ENCODE data around the gene CCL27.

The CCL27 gene

DNA sequence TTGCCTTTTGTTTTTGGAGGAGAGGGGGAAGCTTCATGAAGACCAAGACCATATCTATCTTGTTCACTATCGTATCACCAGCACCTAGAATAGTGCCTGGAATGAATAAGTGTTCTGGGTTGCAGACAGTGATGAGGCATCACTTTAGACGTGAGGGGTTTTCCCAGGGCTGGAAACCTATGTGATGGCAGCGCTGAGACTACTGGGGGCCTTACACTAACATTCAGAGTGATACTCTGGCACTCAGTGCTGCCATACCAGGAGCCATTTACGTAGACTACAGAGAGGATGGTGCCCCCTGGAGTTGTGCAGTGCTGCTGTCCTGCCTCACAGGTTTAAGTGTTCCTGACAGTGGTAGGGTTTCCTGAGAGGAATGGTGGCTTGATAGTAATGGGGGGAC lies 21.7 kb upstream of the CCL27 start:
- no peak for DNase-seq

DNA sequence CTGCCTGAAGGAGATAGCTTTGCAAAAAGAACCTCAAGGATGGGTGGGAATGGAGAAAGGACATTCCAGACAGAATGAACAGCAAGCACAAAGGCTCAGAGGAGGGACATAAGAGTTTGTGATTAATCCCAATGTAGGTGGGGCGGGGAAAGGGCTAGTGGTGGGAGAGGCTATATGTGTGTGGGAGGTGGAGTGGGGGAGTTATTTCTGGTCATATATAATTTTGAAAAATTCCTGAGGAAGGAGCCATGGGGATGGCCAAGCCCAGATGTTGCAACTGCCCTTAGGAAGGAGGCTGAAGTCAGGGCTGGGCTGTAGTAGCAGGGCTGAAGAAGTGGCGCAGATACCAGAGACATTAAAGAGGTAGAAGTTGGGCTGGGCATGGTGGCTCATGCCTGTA lies 13.4 kb upstream of the CCL27 start:
- no peak for DNase-seq

DNA sequence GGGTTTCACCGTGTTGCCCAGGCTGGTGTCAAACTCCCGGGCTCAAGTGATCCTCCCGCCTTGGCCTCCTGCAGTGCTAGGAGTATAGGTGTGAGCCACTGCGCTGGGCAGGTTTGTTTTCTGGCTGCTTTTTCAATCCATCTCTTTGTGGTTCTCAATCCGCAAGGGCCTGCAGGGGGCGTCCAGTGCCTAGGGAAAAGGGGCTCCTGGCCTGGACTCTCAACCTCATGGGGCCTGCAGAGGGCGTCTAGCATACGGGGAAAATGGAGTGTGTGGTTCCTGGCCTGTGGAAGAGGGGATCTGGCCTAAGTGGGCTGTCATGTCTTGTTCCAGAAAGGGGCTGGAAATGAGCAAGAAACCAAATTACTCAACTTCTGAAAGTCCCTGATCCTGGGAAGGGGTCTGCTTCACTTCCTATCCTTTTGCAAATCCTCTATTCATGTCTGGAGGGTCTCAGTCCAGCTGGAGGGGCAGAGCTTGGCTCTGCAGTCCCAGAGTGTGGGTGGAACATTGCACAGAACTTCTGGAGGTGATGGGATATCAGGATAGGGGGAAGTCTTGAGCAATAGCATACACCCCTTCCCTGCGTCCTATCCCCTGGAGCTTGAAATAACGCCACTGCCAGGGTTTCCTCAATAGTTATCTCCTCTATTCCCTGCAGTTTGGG lies 12.7 kb upstream of the CCL27 start:
- peak; percentile 93 for DNase-seq

DNA sequence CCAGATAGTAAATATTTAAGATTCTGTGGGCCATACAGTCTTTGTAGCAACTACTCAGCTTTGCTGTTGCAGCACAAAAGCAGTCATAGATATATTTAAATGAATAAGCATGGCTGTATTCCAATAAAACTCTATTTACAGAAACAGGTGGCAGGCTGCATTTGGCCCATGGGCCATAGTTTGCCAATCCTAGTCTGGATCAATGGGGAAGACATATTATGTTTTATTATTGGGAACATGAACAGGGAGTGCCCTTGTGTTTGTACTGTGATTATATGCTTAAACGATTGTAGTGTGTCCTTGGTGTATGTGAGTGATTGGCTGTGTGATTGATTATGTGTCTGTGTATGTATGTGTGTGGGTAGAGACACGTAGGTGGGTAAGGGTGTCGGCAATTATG lies 12.0 kb upstream of the CCL27 start:
- DNase-seq, result no peak

DNA sequence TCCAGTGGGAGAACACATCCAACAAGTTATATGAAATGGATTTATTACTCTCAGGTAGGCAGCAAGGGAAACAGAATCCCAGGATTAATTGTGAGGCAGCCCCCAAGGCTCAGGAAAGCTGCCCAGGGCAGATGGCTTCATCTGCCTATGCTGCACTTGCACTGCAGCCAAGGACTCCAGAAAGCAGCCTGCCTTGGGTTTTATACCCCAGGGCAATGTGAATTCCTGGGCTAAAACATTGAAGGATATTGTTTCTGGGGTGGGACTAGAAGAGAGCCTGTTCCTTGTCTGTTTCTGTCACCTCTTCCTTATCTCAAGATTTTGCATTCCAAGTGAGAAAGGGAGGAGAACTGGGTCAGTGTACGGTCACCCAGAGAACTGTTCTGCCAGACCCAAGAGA lies 8.8 kb upstream of the CCL27 start:
- DNase-seq, result no peak

DNA sequence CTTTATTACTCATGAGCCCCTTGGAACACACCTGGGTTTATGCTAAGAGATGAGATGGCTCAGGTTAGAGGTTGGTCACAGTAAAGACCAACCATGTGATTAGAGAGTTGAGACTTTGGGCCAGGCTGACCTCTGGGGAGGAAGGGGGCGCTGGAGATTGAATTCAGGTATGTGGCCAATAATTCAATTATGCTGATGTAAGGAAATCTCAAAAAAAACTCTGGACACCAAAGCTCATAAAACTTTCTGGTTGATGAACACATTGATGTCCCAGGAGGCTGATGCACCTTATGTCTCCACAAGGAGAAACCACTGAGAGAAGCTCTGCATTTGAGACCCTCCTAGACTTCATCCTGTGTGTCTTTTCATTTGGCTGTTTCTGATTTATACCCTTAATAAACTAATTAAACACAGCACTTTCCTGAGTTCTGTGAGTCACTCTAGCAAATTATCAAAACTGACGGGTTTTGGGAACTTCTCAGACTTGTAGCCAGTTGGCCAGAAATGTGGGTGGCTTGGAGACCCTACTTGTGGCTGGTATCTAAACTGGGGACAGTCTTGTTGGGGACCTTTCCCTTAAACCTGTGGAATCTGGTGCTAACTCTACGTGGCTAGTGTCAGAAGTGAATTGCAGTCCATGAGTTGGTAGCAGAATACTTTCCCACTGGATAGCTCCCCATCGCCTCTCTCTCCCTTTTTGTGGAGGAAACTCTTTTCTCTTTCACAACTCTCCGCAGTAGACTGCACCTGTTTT lies 7.5 kb upstream of the CCL27 start:
- no peak for DNase-seq

DNA sequence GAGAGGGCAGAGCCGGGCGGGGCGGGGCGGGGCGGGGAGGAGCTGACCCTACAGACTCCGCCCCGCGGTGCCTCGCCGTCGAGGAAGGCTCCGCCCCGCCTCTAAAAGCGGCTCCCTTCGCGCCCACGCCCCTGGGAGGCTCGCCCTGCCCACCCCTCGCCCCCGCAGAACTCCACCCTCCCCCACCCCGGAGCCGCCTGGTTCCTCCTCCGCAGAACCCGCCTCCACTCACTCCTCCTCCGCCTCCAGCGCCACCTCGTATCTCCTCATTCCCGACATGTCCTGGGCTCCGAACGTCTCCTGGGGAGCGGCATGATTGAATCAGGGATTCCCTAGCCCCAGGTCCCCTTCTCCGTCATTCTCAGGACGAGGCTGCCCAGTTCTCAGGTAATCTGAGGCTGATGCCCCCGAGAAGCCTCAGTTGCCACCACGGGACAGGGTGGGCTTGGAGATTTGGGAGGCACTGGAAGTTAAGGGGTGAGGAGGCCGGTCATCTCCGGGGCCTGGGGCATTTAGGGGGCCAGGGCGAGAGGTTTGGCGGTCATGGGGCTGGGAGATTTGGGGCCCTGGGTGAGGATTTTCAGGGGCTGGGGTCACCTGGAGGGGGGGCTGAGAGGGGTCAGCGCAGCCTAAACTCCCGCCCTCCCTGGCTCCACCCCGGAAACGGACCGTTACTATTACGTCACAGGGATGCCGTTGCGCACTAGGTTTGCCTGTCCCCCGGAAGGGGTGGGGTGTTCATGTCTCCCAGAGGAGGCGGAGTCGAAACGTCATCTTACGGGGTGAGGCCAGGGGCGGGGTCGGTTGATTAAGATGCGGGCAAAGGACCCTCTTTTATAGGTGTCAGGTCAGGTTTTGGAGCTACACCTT lies 3.2 kb upstream of the CCL27 start:
- DNase-seq, result peak; percentile 97

DNA sequence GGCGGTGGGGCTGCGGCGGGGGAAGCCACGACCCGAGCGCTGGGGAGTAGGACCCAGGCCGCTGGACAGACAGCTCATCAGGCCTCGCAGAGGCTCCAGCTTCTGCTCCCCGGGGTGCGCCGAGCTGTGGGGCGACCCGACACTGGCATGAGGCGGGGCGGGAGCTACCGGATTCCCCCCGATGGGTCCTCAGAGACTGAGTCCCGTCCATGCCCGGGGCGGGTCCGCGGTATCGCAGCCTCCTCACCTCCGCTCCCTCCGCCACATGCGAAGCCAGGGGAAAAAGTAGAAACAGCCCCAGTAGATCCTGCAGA lies 2.6 kb upstream of the CCL27 start:
- DNase-seq, result no peak

DNA sequence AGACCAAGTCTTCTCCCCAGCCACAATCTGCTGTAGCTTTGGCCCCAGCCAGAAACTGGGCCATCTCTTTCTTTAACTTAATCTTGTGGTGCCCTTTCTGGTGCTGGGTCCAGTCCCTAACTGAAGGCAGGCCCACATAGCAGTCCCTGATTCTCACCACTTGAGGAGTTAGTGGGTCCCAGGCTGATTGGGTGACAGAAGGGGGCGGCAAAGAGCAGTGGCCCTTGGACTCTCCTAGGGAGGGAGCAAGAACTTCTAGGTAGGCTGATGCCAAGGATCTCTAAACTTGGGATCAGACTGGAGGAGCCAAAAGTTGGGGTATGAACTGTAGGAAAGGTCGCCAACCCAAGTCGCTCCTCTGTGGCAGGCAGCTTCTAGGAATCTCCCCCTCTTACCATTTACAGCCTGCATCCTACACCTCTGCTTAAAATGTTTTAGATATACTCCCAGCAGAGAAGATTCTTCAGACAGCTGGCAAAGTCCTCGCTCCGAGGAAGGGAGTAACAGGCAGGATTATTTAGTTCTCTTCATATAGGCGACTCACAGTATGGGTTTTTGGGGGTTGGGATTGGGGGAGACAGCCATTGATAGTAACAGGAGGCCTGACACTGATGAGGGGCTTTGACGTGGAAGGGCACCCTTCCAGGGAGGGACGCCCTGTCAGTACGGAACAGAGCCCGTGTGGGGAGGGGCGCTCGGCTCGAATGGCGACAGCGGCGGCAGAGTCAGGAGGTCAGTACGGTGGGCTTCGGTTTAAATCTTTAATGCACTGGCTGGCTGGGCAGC lies 2.0 kb upstream of the CCL27 start:
- DNase-seq, result peak; percentile 92

DNA sequence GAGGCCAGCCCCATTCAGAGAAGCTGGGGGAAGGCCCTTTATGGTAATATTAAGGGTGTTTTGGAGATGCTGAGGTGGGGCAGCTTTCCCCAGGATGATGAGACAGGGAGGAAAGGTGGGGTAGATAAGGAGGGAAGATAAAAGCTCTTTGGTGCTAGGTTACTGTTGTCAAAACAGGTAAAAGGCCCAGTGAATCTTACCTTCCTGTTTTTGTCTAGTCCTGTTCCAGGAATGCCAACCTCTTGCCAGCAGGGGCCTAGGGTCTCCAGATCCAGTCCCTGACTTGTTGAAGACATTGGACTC lies 797 bp upstream of the CCL27 start:
- DNase-seq, result no peak

DNA sequence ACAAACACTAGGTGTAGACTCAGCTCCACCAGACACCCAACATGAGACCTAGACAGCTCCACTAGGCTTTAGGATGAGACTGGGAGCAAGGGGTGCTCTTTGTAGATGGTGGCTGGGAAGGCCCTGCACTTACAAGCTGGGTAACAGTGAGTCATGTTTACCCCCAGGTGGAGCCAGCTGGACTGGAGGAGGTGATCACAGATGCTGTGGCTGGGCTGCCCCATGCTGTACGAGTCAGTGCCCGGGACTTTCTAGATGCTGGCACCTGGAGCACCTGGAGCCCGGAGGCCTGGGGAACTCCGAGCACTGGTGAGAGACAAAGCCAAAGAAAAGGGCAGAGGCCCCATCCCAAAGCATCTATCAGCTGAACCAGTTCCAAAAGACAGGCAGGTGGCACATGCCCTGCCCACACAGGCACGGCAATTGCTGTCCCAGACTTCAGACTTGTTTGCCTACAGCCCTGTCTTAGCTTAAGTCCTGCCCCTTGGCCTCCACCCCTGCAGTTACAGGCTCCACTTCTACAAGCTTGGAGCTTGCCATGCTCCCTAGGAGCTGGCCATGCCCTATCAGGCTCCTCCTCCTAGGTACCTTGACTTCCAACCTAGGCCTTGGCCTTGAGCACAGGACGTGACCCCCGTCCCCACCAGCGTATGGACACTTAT lies 2.7 kb downstream of the CCL27 start:
- DNase-seq, result no peak

DNA sequence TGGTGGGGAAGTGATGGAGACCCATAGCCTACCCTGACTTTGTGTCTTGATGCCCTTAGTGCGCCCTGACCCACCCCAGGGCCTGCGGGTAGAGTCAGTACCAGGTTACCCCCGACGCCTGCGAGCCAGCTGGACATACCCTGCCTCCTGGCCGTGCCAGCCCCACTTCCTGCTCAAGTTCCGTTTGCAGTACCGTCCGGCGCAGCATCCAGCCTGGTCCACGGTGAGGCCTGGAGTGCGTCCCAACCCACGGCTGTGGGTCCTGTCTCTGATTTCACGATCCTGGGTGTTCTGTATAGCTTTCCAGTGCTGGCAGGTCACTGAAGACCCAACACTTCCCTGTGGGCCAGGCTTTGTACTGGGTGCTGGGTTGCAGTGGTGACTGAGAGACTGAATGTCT lies 4.0 kb downstream of the CCL27 start:
- no peak for DNase-seq

DNA sequence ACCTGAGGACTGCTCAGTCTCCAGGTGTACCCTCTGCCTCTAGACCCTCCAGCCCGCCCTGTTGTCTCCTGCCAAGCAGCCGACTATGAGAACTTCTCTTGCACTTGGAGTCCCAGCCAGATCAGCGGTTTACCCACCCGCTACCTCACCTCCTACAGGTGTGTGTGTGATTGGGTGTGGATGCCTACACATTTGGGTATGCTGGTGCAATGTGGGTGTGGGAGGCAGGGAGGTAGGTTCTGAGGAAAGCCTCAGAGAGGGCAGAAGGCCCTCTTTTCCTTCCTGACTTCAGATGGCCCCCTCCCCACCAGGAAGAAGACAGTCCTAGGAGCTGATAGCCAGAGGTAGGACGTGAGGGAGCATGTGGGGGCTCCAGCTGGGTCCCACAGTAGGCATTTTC lies 5.5 kb downstream of the CCL27 start:
- no peak for DNase-seq

DNA sequence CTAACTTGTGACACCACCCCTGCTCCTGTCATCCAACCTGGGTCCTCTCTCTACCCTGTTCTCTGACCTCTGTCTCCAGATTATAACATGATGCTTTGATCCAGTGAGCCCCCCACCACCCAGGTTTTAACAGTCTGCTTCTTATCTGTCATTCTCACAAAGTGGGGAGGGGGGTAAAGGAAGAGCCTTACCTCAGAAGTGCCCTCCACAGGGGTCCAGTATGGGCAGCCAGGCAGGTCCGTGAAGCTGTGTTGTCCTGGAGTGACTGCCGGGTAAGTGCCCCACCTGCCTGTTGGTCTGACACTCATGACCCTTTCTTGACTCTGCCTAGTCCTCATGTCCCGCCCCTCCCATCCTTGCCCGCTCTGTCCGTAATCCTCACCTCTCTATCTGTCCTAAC lies 7.1 kb downstream of the CCL27 start:
- DNase-seq, result no peak

DNA sequence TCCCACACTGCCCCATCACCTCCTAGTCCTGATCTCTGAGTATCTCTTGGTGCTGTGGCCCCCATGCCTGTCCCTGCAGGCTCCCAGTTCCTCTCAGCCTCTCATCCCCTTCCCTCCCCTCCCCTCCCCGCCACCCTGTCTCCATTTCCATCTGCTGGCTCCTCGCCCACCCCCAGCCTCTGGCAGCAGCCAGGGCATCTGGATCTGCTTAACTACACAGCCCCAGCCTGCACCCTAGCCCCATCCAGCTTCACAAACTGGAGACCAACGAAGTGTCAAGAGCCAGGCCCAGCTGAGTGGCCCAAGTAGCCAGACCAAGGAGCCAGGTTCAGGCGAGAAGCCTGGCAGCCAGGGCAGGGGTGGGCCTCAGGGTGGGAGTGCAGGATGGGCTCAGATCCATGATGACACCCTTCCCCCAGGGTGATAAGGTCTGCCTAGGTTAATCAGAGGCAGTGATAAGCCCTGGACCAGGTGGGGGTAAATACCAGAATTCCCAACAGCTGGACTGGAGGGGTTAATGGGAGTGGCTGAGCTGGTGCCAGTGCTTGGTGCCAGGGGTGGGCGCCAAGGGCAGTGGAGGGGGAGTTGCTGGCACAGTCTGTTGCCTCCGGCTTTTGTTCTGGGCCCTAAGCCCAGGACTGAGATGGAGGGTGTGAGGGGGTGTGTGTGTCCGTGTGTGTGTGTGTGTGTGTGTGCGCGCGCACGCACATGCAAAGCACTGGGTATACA lies 8.0 kb downstream of the CCL27 start:
- no peak for DNase-seq

DNA sequence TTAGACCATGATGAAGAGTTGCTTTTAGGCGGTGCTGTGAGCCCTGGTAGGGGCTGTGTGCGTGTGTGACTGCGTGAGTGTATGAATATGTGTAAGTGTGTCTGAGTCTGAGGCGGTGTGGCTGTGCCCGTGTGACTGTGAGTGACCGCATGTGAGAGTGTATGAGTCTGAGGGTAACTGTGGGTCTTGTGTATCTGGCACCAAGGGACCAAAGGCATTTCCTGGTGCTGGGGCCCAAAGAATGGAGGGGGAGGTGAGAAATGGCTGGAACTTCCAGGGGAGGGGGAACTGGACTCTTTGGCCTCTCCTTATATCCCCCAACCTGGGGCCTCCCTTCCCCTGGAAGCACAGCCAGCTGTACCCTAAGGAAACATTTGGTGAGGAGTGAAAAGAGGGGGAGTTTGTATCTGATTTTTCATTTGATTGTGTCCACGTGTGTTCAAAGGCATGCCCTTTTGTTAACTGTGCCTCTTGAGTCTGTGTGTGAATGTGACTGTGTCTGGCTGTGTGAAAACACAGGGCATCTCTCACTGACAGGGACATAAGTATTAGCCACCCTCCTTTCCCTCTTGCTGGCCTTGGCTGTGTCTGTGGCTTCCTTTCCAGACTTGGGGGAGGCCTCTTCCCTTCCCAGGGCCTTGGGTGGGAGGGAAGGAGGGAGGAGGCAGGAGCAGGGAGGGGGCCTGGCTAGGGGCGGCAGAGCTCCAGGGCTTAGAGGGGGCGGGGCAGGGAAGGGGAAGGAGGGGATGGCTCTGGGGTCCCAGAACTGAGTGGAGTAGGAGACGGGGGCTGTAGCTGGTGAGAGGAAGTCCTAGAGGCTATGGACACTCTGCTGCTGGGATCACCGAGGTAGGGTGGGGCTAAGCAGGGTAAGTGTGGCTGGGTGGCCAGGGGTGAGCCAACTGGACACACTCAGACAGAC lies 9.0 kb downstream of the CCL27 start:
- no peak for DNase-seq

DNA sequence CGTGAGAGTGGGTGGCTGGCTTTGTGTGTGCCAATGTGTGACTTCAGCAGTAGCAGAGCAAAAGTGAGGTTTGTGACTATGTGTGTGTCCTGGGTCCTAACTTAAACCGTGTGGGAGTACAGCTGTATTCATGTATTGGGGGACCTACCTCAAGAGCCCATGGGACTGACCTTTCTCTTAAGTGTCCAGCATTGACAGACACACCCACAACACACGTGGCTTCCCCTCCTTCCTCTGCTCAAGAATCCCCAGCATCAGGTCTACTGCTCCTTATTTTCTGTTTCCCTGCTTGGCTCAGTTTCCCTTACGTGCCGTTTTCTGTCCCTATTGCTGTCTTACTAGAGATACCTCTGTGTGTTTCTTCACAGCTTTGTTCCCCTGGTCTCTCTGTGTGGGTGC lies 9.9 kb downstream of the CCL27 start:
- DNase-seq, result no peak

DNA sequence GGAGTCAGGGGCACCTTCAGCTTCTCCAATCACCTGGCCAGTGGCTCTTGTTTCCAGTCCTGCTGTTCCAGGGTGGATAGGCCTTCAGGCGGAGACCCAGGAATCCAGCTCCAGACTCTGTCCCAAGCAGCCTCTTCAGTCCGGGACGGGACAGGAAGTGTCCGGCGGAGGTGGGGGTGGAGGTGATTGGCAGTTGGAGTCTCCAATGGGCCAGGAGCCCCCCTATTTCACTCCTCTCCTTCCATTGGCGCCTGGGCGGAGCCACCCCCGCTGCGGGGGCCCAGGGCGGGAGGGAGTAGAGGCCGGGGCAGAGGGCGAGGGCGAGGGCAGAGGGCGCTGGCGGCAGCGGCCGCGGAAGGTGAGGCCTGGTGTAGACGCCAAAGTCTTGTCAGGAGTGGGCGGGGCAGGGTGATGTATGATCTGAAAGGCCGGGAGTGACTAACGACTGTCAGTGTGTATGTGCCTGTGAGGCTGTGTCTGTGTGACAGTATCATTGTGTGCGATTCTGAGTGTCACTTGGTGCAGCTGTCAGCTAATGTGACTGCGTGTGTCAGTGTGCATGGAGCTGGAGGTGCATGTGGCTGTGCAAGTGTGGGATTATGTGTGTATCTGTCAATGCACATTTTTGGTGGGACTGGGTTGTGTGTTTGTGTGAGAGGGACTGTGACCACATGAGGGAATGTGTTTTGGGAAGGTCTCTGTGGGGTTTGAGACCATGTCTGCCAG lies 10.4 kb downstream of the CCL27 start, which contains the start of gene IL11RA:
TSS of gene IL11RA (plus strand) at position 310 of the 726 bp plus-strand sequence. CDS start 3,033 bp downstream, outside the sequence.
- DNase-seq, result peak; percentile 89

DNA sequence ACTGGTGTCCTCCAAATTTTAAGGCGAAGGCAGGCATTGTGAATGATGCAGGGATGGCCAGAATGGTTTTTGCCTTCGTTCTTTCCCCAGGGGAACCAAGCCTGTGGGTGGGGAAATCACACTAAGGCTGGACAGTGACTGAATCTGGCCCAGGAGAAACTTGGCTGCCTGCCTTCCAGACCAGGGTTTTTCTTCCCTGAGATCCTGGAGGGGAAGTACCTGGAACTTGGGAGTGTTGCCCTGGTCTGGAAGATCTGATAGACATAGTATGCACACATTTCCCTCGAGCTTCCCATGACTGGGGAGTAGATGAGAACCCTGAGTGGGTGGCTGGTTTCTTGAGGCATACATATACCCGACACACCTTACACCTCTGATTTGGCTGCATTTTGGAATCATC lies 11.1 kb downstream of the CCL27 start:
- no peak for DNase-seq

DNA sequence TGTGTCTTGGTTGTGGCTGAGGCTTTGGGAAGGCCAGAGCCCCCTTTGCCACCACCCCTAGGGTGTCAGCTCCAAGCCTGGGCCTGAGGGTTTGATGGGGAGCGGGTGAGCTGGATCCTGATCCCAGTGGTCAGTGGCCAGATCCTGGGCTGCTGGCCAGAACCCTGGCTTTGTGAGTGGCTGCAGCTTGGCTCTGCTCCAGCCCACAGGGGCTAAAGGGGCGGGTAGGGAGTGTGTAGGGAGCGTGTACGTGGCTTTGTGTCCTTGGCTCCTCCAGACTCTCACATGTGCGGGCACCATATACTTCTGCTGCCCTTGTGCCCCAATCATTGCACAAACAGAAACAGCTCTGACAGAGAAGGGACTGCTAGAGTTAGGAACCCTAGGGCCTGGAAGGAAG lies 11.6 kb downstream of the CCL27 start:
- DNase-seq, result no peak
